CD4-positive, CD25-positive, alpha-beta regulatory T cell (primary cell): Measurements from ENCODE around the gene CYB561A3. TPM values are rescaled to one million over a fixed set of nuclear protein-coding genes. Genes with fewer than 3 reads are reported as not detected.

Experiments
- ATAC-seq, 2 donors: fragments of 150-1000 bp; cut with Tn5 transposase; one replicate each; pipeline ENCODE4 v1.10.0; 2021; ENCODE audit warnings: low read depth in 2 of 2, moderate number of reproducible peaks in 2 of 2, moderate library complexity in 1 of 2
- DNase-seq, 3 donors: peaks; one replicate each; pipeline versions ENCODE4 v3.0.0 to v3.0.0-alpha.2; 2012 to 2022; ENCODE audit warnings: mixed read lengths in 1 of 3
- H3K27ac ChIP-seq: one replicate; pipeline ENCODE4 v1.7.0; 2013; ENCODE audit warnings: mild to moderate bottlenecking, low read length; ENCODE audit not compliant: insufficient read depth, poor library complexity, severe bottlenecking
- H3K27me3 ChIP-seq: one replicate; pipeline ENCODE4 v1.7.0; 2013; ENCODE audit warnings: low read length; ENCODE audit not compliant: control insufficient read depth, insufficient read depth
- H3K36me3 ChIP-seq: one replicate; pipeline ENCODE4 v1.7.0; 2013; ENCODE audit warnings: mild to moderate bottlenecking, low read length, moderate library complexity; ENCODE audit not compliant: control insufficient read depth, insufficient read depth
- H3K4me1 ChIP-seq: 2 replicates; pipeline ENCODE4 v1.7.0; 2013; ENCODE audit warnings: mild to moderate bottlenecking, low read length; ENCODE audit not compliant: insufficient read depth, control insufficient read depth, poor library complexity, severe bottlenecking
- H3K4me3 ChIP-seq: one replicate; pipeline ENCODE4 v1.7.0; 2013; ENCODE audit warnings: low read depth, mild to moderate bottlenecking, low read length, moderate library complexity
- H3K9me3 ChIP-seq, 2 experiments: 1 replicate in 1 of 2; 2 replicates in 1 of 2; pipeline ENCODE4 v1.7.0; 2013; ENCODE audit warnings: low read length in 2 of 2, mild to moderate bottlenecking in 1 of 2, moderate library complexity in 1 of 2; ENCODE audit not compliant: control insufficient read depth in 2 of 2
- H3K27ac Mint-ChIP-seq, 3 donors: one replicate each; pipeline ENCODE4 v1.8.0; 2020 to 2022; ENCODE audit warnings: mild to moderate bottlenecking in 3 of 3, mixed read lengths in 3 of 3, moderate library complexity in 2 of 3
- H3K27me3 Mint-ChIP-seq: one replicate; pipeline ENCODE4 v1.8.0; 2022; ENCODE audit warnings: mild to moderate bottlenecking, mixed read lengths
- H3K36me3 Mint-ChIP-seq: one replicate; pipeline ENCODE4 v1.8.0; 2020; ENCODE audit warnings: mixed read lengths
- H3K4me1 Mint-ChIP-seq, 4 donors: one replicate each; pipeline ENCODE4 v1.8.0; 2020 to 2022; ENCODE audit warnings: mixed read lengths in 4 of 4, mild to moderate bottlenecking in 1 of 4
- H3K4me3 Mint-ChIP-seq, 4 donors: one replicate each; pipeline ENCODE4 v1.8.0; 2020 to 2022; ENCODE audit warnings: mild to moderate bottlenecking in 4 of 4, mixed read lengths in 4 of 4, moderate library complexity in 3 of 4
- H3K9me3 Mint-ChIP-seq, 7 donors: one replicate each; pipeline ENCODE4 v1.8.0; 2020 to 2022; ENCODE audit warnings: mixed read lengths in 7 of 7, mild to moderate bottlenecking in 3 of 7, moderate library complexity in 2 of 7
- polyA plus RNA-seq, 4 donors: library from polyadenylated mRNA; unstranded; fragments of 300-500 nt; fragmentation: Illumina TruSeq; gene quantifications; one replicate each; pipeline ENCODE4 v1.2.3, GENCODE V29; 2021
- total RNA-seq: library from RNA; stranded (reverse); gene quantifications from one replicate; pipeline ENCODE4 v1.2.3, GENCODE V29; 2022

Gene CYB561A3
- total RNA-seq (29.5 TPM), polyA plus RNA-seq (10 to 100 TPM; 54.7 to 70.2 (median 59.3) TPM)

- H3K4me1 ChIP-seq: peaks cover 26% of the 10 kb centered on the region
- Mint-ChIP-seq H3K27ac (peak within 1 kb of the TSS; percentile 98 to 100 (median 100)), H3K27me3 (no peaks in the 10 kb centered on the region), H3K4me1 (peaks cover 15 to 49% (median 36%) of the 10 kb centered on the region in 4 donors), H3K36me3 (peaks cover 7% of the 10 kb centered on the region), H3K4me3 (peak within 1 kb of the TSS; percentile 98 to 99 (median 98)), H3K9me3 (no peaks in the 10 kb centered on the region)
- DNase-seq (peak; percentile 83 to 96 (median 83)), ATAC-seq (peak; percentile 88 to 90)
- peak within 1 kb of the TSS; percentile 98 for H3K27ac ChIP-seq
- peaks cover 23% of the 10 kb centered on the region for H3K36me3 ChIP-seq
- H3K9me3 ChIP-seq: no peaks in the 10 kb centered on the region
- H3K4me3 ChIP-seq: peak within 1 kb of the TSS; percentile 96
- H3K27me3 ChIP-seq: no peaks in the 10 kb centered on the region
These were observed at the start of gene CYB561A3, which contains the start of gene TMEM138 for GRCh38 chr11:61361741-61362541. TSS of gene CYB561A3 (minus strand) at chr11:61361882. CDS start at chr11:61356713, 5,169 bp downstream. TSS of gene TMEM138 (plus strand) at chr11:61362374. CDS start at chr11:61364391, 2,017 bp downstream.

GRCh38 chr11:61406991-61407728 is 45.5 kb upstream of the CYB561A3 start:
- peaks cover 0 to 2% (median 0%) of the 10 kb centered on the region in 4 donors for H3K4me1 Mint-ChIP-seq

GRCh38 chr11:61406067-61406466 is 44.4 kb upstream of the CYB561A3 start:
- Histone ChIP-seq H3K4me1 (no peaks in the 10 kb centered on the region), H3K4me3 (no peak overlapping the region), H3K36me3 (peaks cover 83% of the 10 kb centered on the region), H3K9me3 (no peaks in the 10 kb centered on the region), H3K27ac (no peak overlapping the region), H3K27me3 (no peaks in the 10 kb centered on the region)
- DNase-seq: no peak
- Mint-ChIP-seq H3K4me1 (peaks cover 0 to 7% (median 2%) of the 10 kb centered on the region in 4 donors), H3K9me3 (no peaks in the 10 kb centered on the region), H3K27me3 (no peaks in the 10 kb centered on the region), H3K4me3 (no peak overlapping the region), H3K27ac (peak overlapping the region in 1 of 3 donors; percentile 15), H3K36me3 (peaks cover 25% of the 10 kb centered on the region)
- ATAC-seq: no peak

More at GRCh38 chr11:61406991-61407728, 45.5 kb upstream of the CYB561A3 start:
- no peak overlapping the region for H3K27ac ChIP-seq
- H3K27me3 Mint-ChIP-seq: no peaks in the 10 kb centered on the region
- H3K9me3 ChIP-seq: no peaks in the 10 kb centered on the region
- H3K36me3 ChIP-seq: peaks cover 90% of the 10 kb centered on the region
- no peak overlapping the region for H3K4me3 ChIP-seq
- H3K4me1 ChIP-seq: no peaks in the 10 kb centered on the region
- H3K9me3 Mint-ChIP-seq: no peaks in the 10 kb centered on the region
- peaks cover 34% of the 10 kb centered on the region for H3K36me3 Mint-ChIP-seq
- H3K4me3 Mint-ChIP-seq: no peak overlapping the region
- H3K27ac Mint-ChIP-seq: peak overlapping the region in 2 of 3 donors; percentile 31 to 82
- ATAC-seq (no peak), DNase-seq (no peak)
- no peaks in the 10 kb centered on the region for H3K27me3 ChIP-seq

GRCh38 chr11:61404641-61405040 is 43.0 kb upstream of the CYB561A3 start:
- peaks cover 74% of the 10 kb centered on the region for H3K36me3 ChIP-seq
- no peaks in the 10 kb centered on the region for H3K9me3 ChIP-seq
- Mint-ChIP-seq H3K27ac (peak overlapping the region in 2 of 3 donors; percentile 36 to 74), H3K4me3 (no peak overlapping the region), H3K4me1 (peaks cover 3 to 9% (median 4%) of the 10 kb centered on the region in 4 donors), H3K9me3 (no peaks in the 10 kb centered on the region), H3K27me3 (no peaks in the 10 kb centered on the region), H3K36me3 (peaks cover 24% of the 10 kb centered on the region)
- H3K4me3 ChIP-seq: no peak overlapping the region
- no peaks in the 10 kb centered on the region for H3K4me1 ChIP-seq
- no peak for DNase-seq
- no peak overlapping the region for H3K27ac ChIP-seq
- H3K27me3 ChIP-seq: no peaks in the 10 kb centered on the region
- no peak for ATAC-seq

GRCh38 chr11:61404103-61404502 is 42.4 kb upstream of the CYB561A3 start:
- H3K27me3 ChIP-seq: no peaks in the 10 kb centered on the region
- no peaks in the 10 kb centered on the region for H3K4me1 ChIP-seq
- no peak for ATAC-seq
- peaks cover 70% of the 10 kb centered on the region for H3K36me3 ChIP-seq
- Mint-ChIP-seq H3K9me3 (no peaks in the 10 kb centered on the region), H3K27me3 (no peaks in the 10 kb centered on the region), H3K27ac (no peak overlapping the region), H3K36me3 (peaks cover 24% of the 10 kb centered on the region), H3K4me1 (peaks cover 3 to 9% (median 4%) of the 10 kb centered on the region in 4 donors), H3K4me3 (no peak overlapping the region)
- H3K9me3 ChIP-seq: no peaks in the 10 kb centered on the region
- H3K27ac ChIP-seq: no peak overlapping the region
- DNase-seq: no peak
- H3K4me3 ChIP-seq: no peak overlapping the region

- Histone ChIP-seq H3K4me1 (no peaks in the 10 kb centered on the region), H3K9me3 (no peaks in the 10 kb centered on the region), H3K27me3 (no peaks in the 10 kb centered on the region), H3K36me3 (peaks cover 70% of the 10 kb centered on the region), H3K27ac (no peak overlapping the region), H3K4me3 (no peak overlapping the region)
- Mint-ChIP-seq H3K4me1 (peaks cover 3 to 9% (median 4%) of the 10 kb centered on the region in 4 donors), H3K27me3 (no peaks in the 10 kb centered on the region), H3K36me3 (peaks cover 24% of the 10 kb centered on the region), H3K27ac (no peak overlapping the region), H3K9me3 (no peaks in the 10 kb centered on the region), H3K4me3 (no peak overlapping the region)
- ATAC-seq (no peak), DNase-seq (no peak)
These were observed 42.0 kb upstream of the CYB561A3 start for GRCh38 chr11:61403658-61404057.

GRCh38 chr11:61401573-61401972 is 39.9 kb upstream of the CYB561A3 start:
- Mint-ChIP-seq H3K27ac (no peak overlapping the region), H3K4me1 (peaks cover 3 to 9% (median 6%) of the 10 kb centered on the region in 4 donors), H3K27me3 (no peaks in the 10 kb centered on the region), H3K4me3 (no peak overlapping the region), H3K36me3 (peaks cover 26% of the 10 kb centered on the region), H3K9me3 (no peaks in the 10 kb centered on the region)
- H3K4me1 ChIP-seq: no peaks in the 10 kb centered on the region
- H3K9me3 ChIP-seq: no peaks in the 10 kb centered on the region
- H3K4me3 ChIP-seq: no peak overlapping the region
- H3K27me3 ChIP-seq: no peaks in the 10 kb centered on the region
- DNase-seq (no peak), ATAC-seq (no peak)
- H3K27ac ChIP-seq: no peak overlapping the region
- H3K36me3 ChIP-seq: peaks cover 65% of the 10 kb centered on the region
